GM23338 (cell line): ENCODE data around the gene PDK4. TPM values are rescaled to one million over a fixed set of nuclear protein-coding genes. Genes with fewer than 3 reads are reported as not detected.

Experiments
- ATAC-seq: fragments of 200-7000 bp; cut with Tn5 transposase; 3 replicates; pipeline ENCODE4 v1.9.1; 2020
- DNase-seq: peaks from one replicate; pipeline ENCODE4 v3.0.0-alpha.2; 2015; ENCODE audit warnings: low spot score
- H2AFZ ChIP-seq: fragments of 200-600 bp; sonication (generic); 2 replicates; pipeline ENCODE4 v1.8.0; 2016; ENCODE audit warnings: antibody characterized with exemption, mild to moderate bottlenecking, moderate library complexity
- H3F3A ChIP-seq: fragments of 200-600 bp; sonication (generic); replicated peaks from 2 replicates; pipeline ENCODE4 v1.8.0; 2017; ENCODE audit warnings: antibody characterized with exemption, mixed run types, low read depth
- H3K27ac ChIP-seq: fragments of 200-600 bp; sonication (generic); 2 replicates; pipeline ENCODE4 v1.6.1; 2016; ENCODE audit warnings: low read depth
- H3K27me3 ChIP-seq: fragments of 200-600 bp; sonication (generic); 2 replicates; pipeline ENCODE4 v1.8.0; 2016; ENCODE audit warnings: mild to moderate bottlenecking, mixed run types, moderate library complexity; ENCODE audit not compliant: insufficient read depth
- H3K36me3 ChIP-seq: fragments of 200-600 bp; sonication (generic); 2 replicates; pipeline ENCODE4 v1.8.0; 2016; ENCODE audit warnings: mild to moderate bottlenecking; ENCODE audit not compliant: insufficient read depth
- H3K4me1 ChIP-seq: fragments of 200-600 bp; sonication (generic); 2 replicates; pipeline ENCODE4 v1.8.0; 2016; ENCODE audit warnings: mild to moderate bottlenecking, moderate library complexity; ENCODE audit not compliant: insufficient read depth
- H3K4me2 ChIP-seq: fragments of 200-600 bp; sonication (generic); 2 replicates; pipeline ENCODE4 v1.7.1; 2017; ENCODE audit warnings: mixed run types
- H3K4me3 ChIP-seq: fragments of 200-600 bp; sonication (generic); 2 replicates; pipeline ENCODE4 v1.6.1; 2016; ENCODE audit warnings: mixed run types
- H3K79me2 ChIP-seq: fragments of 200-600 bp; sonication (generic); replicated peaks from 2 replicates; pipeline ENCODE4 v1.8.0; 2017; ENCODE audit warnings: mild to moderate bottlenecking; ENCODE audit not compliant: insufficient read depth
- H3K9me2 ChIP-seq: fragments of 200-600 bp; sonication (generic); 2 replicates; pipeline ENCODE4 v1.8.0; 2017; ENCODE audit not compliant: insufficient read depth
- H4K20me1 ChIP-seq: fragments of 200-600 bp; sonication (generic); replicated peaks from 2 replicates; pipeline ENCODE4 v1.8.0; 2017; ENCODE audit warnings: mild to moderate bottlenecking; ENCODE audit not compliant: insufficient read depth
- H3K27ac Mint-ChIP-seq: 2 replicates; pipeline ENCODE4 v1.8.0; 2020; ENCODE audit warnings: inconsistent platforms, mild to moderate bottlenecking, moderate library complexity, mixed read lengths
- H3K27me3 Mint-ChIP-seq: 3 replicates; pipeline ENCODE4 v1.8.0; 2022; ENCODE audit warnings: low read depth, mild to moderate bottlenecking, moderate library complexity, mixed read lengths, inconsistent platforms; ENCODE audit not compliant: insufficient read depth, poor library complexity
- H3K36me3 Mint-ChIP-seq: 3 replicates; pipeline ENCODE4 v1.8.0; 2021; ENCODE audit warnings: low read depth, mild to moderate bottlenecking, inconsistent platforms, moderate library complexity, mixed read lengths
- H3K4me1 Mint-ChIP-seq: 3 replicates; pipeline ENCODE4 v1.8.0; 2020; ENCODE audit warnings: mild to moderate bottlenecking, inconsistent platforms, mixed read lengths
- H3K4me3 Mint-ChIP-seq: 3 replicates; pipeline ENCODE4 v1.8.0; 2021; ENCODE audit warnings: moderate library complexity, mild to moderate bottlenecking, inconsistent platforms, mixed read lengths
- H3K9me3 Mint-ChIP-seq: 3 replicates; pipeline ENCODE4 v1.8.0; 2020; ENCODE audit warnings: moderate library complexity, mild to moderate bottlenecking, inconsistent platforms, mixed read lengths
- CREB1 ChIP-seq: fragments of 250-450 bp; sonication (Bioruptor Pico); IDR thresholded peaks from 2 replicates; pipeline ENCODE4 v1.5.0; 2020; ENCODE audit warnings: low read depth, mild to moderate bottlenecking, moderate library complexity
- CTCF ChIP-seq, 2 experiments: fragments of 200-600 bp in 1 of 2; sonication (generic) in 1 of 2; conservative IDR thresholded peaks; 2 replicates each; pipeline versions ENCODE4 v1.5.1 to v1.6.1; 2016 to 2017; ENCODE audit warnings: antibody characterized with exemption in 2 of 2, low read depth in 2 of 2, mild to moderate bottlenecking in 2 of 2, moderate library complexity in 1 of 2
- EZH2 ChIP-seq: fragments of 200-600 bp; sonication (generic); IDR thresholded peaks from one replicate; pipeline ENCODE4 v1.8.0; 2017; ENCODE audit warnings: antibody characterized with exemption, mild to moderate bottlenecking, low read depth; ENCODE audit not compliant: unreplicated experiment
- EZH2phosphoT487 ChIP-seq: fragments of 200-600 bp; sonication (generic); IDR thresholded peaks from one replicate; pipeline ENCODE4 v1.8.1; 2018; ENCODE audit warnings: antibody characterized with exemption; ENCODE audit not compliant: unreplicated experiment
- JUNB ChIP-seq: IDR thresholded peaks from one replicate; pipeline ENCODE4 v1.6.1; 2016; ENCODE audit warnings: antibody characterized with exemption; ENCODE audit not compliant: unreplicated experiment
- NANOG ChIP-seq: IDR thresholded peaks from 2 replicates; pipeline ENCODE4 v1.6.1; 2016; ENCODE audit warnings: antibody characterized with exemption, borderline replicate concordance
- POLR2AphosphoS5 ChIP-seq: IDR thresholded peaks from 2 replicates; pipeline ENCODE4 v1.6.1; 2016; ENCODE audit warnings: antibody characterized with exemption, low read depth
- REST ChIP-seq: IDR thresholded peaks from one replicate; pipeline ENCODE4 v1.6.1; 2018; ENCODE audit warnings: antibody characterized with exemption; ENCODE audit not compliant: unreplicated experiment
- STAT1 ChIP-seq: IDR thresholded peaks from one replicate; pipeline ENCODE4 v1.6.1; 2016; ENCODE audit warnings: antibody characterized with exemption; ENCODE audit not compliant: unreplicated experiment
- ZNF114 ChIP-seq: fragments of 250-450 bp; sonication (Bioruptor Pico); IDR thresholded peaks from 2 replicates; pipeline ENCODE4 v1.5.0; 2020; ENCODE audit warnings: mild to moderate bottlenecking, moderate library complexity
- ZNF331 ChIP-seq: fragments of 250-450 bp; sonication (Bioruptor Pico); IDR thresholded peaks from 2 replicates; pipeline ENCODE4 v1.5.0; 2020; ENCODE audit warnings: low read depth, mild to moderate bottlenecking, moderate library complexity
- ZNF462 ChIP-seq: fragments of 250-450 bp; sonication (Bioruptor Pico); IDR thresholded peaks from 2 replicates; pipeline ENCODE4 v1.5.0; 2020; ENCODE audit warnings: mild to moderate bottlenecking, moderate library complexity
- polyA plus RNA-seq: library from polyadenylated mRNA; unstranded; fragments of >200 nt; fragmentation: Nextera tagmentation; extraction: Ambion mirVana; gene quantifications from 2 replicates; pipeline ENCODE4 v1.2.1, GENCODE V29; 2016
- total RNA-seq: library from RNA; depleted of rRNA; stranded (reverse); fragments of >200 nt; shearing (Covaris generic); gene quantifications from 2 replicates; pipeline ENCODE4 v1.2.3, GENCODE V29; 2014
- TF ChIP-seq, protein P1 (sequence below): IDR thresholded peaks from 2 replicates; pipeline ENCODE4 v1.6.1; 2016; ENCODE audit warnings: antibody characterized with exemption

The PDK4 gene
- total and polyA plus RNA-seq, 2 experiments from 2014 or later, result 0.32 TPM; not detected in 1

GRCh38 chr7:95560674-95561073, 35.6 kb downstream of the PDK4 start:
- no peaks in the 10 kb centered on the region for H3F3A ChIP-seq
- no peak overlapping the region for H3K27ac ChIP-seq
- DNase-seq, result no peak
- Mint-ChIP-seq H3K36me3 (no peaks in the 10 kb centered on the region), H3K9me3 (no peaks in the 10 kb centered on the region), H3K27me3 (peaks cover under 1% of the 10 kb centered on the region), H3K27ac (no peak overlapping the region), H3K4me3 (no peak overlapping the region), H3K4me1 (no peaks in the 10 kb centered on the region)
- H2AFZ ChIP-seq, result no peak overlapping the region
- H3K27me3 ChIP-seq, result no peaks in the 10 kb centered on the region
- H3K4me3 ChIP-seq, result no peak overlapping the region
- H3K9me2 ChIP-seq, result no peaks in the 10 kb centered on the region; the same call in 1 of the 2 replicates
- ATAC-seq, result no peak
- no peaks in the 10 kb centered on the region for H3K79me2 ChIP-seq
- TF ChIP-seq, protein P1, sequence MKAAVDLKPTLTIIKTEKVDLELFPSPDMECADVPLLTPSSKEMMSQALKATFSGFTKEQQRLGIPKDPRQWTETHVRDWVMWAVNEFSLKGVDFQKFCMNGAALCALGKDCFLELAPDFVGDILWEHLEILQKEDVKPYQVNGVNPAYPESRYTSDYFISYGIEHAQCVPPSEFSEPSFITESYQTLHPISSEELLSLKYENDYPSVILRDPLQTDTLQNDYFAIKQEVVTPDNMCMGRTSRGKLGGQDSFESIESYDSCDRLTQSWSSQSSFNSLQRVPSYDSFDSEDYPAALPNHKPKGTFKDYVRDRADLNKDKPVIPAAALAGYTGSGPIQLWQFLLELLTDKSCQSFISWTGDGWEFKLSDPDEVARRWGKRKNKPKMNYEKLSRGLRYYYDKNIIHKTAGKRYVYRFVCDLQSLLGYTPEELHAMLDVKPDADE, result no peak
- TF ChIP-seq EZH2phosphoT487 (no peak), ZNF462 (no peak), EZH2 (no peak), ZNF331 (CRISPR knock-in tag) (no peak), CREB1 (CRISPR knock-in tag) (no peak), NANOG (no peak), CTCF (conservative IDR thresholded peaks at IDR 0.05; ENCODE audit: low read depth in 2 of 2) (no peak), POLR2AphosphoS5 (no peak), REST (no peak), ZNF114 (CRISPR knock-in tag) (no peak), STAT1 (no peak), JUNB (no peak)
- H3K4me1 ChIP-seq, result no peaks in the 10 kb centered on the region
- no peaks in the 10 kb centered on the region for H3K36me3 ChIP-seq
- H4K20me1 ChIP-seq, result no peaks in the 10 kb centered on the region
- no peak overlapping the region for H3K4me2 ChIP-seq
